Measurements from ENCODE around the gene SLC25A29.

SLC25A29 gene

DNA sequence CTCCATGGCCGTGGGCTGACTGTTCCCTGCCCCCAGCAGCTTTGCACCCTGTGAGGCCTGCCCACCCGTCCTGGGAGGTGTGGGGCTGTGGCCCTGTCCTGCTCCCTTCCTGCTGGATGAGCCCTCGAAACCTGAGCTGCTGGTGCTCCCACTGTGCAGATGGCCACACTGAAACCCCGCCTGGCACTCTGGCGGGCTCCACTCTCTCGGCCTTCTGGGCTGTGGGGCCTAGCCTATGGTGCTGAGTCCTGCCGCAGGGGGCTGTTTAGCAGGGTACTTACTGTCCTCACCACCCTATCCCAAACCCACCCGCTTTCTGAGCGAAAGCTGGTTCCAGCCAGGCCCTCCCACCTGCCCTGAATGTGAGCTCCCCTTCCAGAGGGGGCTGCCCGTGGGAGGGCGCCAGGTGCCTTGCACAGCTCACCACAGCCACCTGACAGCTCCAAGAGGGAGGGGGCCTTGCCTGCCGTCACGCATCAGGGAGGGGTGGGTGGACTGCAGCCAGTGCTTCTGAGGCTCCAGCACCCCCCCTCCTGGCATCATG is 24.2 kb upstream of the SLC25A29 start:
- no peak for DNase-seq

DNA sequence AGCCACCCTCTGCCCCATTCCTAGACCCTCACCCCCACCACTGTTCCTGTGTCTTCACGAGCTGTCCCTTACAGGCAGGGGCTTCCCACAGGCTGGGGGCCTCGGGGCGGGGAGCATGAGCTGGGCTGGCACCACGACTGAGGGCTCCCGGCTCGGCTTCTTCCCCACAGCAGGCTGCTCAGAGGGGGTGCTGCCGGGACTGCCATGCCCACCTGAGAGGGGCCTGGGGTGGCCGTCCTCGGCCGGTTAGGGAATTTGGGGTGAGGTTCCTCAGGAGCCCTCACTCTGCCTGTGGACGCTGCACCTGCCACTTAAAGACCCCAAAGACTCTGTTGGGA is 23.7 kb upstream of the SLC25A29 start:
- no peak for DNase-seq

DNA sequence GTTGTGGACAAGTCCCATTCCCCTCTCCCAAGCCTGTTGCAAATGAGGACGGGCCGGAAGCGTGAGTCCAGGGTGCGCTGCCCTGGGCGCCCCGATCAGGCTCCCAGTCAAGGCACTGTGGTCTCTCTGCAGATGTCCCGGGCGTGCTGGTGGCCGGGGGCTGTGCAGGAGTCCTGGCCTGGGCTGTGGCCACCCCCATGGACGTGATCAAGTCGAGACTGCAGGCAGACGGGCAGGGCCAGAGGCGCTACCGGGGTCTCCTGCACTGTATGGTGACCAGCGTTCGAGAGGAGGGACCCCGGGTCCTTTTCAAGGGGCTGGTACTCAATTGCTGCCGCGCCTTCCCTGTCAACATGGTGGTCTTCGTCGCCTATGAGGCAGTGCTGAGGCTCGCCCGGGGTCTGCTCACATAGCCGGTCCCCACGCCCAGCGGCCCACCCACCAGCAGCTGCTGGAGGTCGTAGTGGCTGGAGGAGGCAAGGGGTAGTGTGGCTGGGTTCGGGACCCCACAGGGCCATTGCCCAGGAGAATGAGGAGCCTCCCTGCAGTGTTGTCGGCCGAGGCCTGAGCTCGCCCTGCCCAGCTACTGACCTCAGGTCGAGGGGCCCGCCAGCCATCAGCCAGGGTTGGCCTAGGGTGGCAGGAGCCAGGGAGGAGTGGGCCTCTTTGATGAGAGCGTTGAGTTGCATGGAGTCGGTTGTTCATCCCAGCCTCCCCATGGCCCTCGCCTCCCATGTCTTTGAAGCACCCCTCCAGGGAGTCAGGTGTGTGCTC is 23.2 kb upstream of the SLC25A29 start:
- DNase-seq: no peak

DNA sequence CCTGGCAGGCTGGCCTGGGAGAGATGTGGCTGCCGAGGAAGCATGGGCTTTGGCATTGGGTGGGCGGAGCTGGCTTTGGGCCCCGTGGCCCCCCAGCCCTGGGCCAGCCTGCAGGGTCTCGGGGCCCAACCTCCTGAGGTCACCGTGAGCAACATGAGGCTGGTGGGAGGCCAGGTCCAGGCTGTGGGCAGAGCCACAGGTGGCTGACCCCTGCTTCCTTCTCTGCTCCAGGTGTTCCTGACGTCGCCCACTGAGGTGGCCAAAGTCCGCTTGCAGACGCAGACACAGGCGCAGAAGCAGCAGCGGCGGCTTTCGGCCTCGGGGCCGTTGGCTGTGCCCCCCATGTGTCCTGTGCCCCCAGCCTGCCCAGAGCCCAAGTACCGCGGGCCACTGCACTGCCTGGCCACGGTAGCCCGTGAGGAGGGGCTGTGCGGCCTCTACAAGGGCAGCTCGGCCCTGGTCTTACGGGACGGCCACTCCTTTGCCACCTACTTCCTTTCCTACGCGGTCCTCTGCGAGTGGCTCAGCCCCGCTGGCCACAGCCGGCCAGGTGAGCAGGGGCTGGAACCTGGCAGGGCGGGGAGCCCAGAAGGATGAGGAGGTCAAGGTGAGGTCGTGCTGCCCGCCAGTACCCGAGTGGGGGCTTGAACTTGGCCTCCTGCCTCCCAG is 22.4 kb upstream of the SLC25A29 start:
- no peak for DNase-seq

- DNase-seq: no peak
Measured at GRCh38 chr14:100327128-100327527, 20.9 kb upstream of the SLC25A29 start.

- no peak for DNase-seq
Measured at GRCh38 chr14:100325958-100326357, 19.7 kb upstream of the SLC25A29 start.

DNA sequence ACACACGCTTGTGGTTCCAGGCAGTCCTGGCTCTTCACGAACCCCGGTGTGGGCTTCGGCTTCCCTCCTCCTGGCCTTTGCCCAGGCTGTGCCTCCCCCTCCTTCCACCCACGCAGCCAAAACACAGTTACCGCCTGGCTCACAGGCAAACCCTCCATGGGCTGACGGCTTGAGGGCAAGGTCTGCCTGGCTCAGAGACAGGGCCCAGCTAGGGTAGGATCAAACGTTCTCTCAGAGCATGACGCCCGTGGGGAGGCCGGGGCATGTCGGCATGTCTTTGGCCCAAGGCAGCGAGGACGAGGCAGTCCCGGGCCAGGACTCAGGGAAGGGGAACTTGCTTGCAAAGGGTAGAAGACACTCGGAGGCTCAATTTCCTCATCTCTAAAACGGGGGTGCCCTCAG is 19.0 kb upstream of the SLC25A29 start:
- DNase-seq: no peak

- no peak for DNase-seq
Measured at GRCh38 chr14:100323942-100324307, 17.7 kb upstream of the SLC25A29 start.

DNA sequence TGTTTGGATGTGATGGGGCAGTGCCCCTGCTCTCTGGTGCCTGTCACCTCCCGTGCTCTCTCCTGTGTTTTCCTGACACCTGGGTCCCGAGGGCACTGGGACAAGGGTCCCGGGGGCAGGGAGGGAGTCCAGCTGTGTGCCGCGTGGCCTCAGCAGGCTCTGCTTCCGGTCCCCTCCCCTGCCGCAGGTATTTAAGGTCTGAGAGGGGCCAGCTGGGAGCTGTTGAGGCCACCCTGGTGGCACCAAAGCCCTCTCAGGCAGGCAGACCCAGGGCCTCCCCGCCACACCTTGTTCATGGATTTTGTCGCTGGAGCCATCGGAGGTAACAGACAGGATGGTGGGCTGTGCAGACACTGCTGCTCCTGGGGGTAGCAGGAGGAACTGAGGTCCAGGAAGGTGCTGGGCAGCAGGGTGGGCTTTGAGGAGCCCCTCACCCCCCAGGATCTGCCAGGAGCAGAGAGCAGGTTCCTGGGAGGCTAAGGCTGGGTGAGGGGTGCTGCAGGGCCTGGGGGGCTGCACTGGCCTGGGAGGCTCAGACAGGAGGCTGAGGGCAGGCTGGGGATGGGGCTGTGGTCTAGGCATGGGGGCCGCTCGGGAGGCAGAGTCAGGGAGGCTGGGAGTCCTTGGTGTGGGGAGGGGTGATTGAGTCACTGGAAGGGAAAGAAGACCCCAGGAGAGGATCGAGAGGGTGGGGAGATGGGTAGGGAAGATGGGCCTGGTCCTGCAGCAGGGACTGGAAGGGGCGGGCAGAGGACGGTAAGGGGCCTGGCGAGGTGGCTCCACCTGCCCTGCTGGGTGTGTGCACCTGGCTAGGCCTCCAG is 17.1 kb upstream of the SLC25A29 start, which contains the start of gene SLC25A47:
Gene SLC25A47, plus strand, starts transcription at position 219 of the 821 bp plus-strand sequence. Its CDS starts 76 bp downstream, at position 295.
- DNase-seq: no peak

DNA sequence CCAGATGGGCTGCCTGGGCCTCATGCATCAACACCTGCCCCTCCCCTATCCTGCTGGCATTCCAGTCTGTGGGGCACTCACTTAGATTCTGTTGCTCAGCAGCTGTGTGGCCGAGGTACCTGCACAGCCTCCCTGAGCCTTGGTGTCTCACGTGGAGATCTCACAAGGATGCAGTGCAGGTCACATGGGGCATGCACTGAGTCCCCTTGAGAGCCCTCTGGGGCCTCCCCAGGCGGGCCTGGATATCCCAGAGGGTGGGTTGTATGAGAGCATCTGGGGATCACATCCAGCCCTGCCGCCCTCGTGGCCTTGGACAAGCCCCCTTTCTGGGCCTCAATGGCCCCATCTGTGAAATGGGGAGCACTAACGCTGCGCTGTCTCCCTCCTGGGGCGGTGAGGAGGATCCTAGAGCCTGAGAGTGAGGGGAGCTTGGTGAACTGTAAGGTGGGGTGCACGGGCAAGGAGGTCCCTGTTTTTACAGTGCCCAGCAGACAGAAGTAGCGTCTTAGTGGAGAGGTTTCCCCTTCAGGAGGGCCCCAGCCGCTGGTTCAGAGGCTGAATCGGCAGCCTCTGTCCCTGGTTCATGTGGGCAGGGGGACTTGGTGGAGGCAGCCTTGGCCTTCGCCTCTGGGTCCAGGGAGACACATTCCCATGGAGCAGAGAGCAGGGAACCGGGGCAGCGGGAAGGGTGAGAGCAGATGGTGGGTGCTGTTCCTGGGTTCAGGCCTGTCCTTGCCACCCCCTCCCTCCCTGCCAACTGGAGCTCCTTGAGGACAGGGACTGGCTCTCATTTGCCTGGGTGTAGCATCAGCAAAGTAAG is 16.1 kb upstream of the SLC25A29 start:
- no peak for DNase-seq

- no peak for DNase-seq
Measured at GRCh38 chr14:100321473-100322137, 15.4 kb upstream of the SLC25A29 start.

DNA sequence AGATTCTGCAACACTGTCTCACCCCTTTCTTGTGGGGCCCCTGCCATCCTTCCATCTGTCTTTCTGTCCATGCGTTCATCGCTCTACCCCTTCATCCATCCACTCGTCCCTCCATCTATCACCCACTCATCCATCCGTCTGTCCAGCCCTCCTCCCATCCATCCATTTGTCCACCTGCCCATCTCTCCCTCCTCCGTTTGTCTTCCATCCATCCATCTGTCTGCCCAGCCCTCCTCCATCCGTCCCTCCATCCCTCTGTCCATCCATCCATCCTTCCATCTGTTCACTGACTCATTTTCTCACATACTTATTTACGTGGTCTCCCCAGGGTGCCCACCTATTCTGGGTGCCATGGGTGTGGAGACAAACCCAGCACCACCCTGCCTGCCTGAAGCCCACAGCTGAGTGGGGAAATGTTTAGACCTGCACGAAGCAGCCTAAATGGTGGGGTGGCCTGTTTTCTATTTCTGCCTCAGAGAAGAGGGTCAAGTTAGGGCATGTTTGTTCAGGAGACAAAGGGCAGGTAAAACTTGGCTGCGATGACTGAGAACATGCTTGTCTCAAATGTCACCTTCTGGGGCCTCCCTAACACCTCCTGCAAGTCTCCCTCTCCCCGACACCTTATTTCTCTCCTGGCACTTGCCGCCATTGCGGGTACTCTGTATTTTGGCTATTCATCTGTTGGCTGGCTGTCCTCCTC is 14.1 kb upstream of the SLC25A29 start:
- no peak for DNase-seq

- DNase-seq: peak; percentile 83
Measured at GRCh38 chr14:100317912-100318808, 11.9 kb upstream of the SLC25A29 start.

DNA sequence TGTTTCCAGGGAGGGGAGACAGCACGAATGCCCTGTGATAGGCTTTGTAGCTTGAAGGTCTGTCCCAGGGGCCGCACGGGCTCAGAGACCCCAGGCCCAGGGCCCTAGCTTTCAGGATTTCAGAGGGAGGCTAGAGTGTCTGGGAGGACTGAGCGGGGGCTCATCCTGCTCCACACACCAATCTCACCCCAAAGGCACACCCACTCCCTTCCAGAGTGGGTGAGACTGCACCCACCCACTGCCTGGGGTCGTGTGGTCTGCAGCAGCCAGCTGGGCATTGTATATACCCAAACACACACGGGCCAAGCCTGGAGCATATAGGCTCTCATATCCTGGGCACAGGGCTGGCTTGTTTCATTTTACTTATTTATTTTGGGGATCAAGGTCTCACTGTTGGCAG is 11.1 kb upstream of the SLC25A29 start:
- DNase-seq: no peak

GRCh38 chr14:100314724-100315123 is 8.5 kb upstream of the SLC25A29 start:
- no peak for DNase-seq

DNA sequence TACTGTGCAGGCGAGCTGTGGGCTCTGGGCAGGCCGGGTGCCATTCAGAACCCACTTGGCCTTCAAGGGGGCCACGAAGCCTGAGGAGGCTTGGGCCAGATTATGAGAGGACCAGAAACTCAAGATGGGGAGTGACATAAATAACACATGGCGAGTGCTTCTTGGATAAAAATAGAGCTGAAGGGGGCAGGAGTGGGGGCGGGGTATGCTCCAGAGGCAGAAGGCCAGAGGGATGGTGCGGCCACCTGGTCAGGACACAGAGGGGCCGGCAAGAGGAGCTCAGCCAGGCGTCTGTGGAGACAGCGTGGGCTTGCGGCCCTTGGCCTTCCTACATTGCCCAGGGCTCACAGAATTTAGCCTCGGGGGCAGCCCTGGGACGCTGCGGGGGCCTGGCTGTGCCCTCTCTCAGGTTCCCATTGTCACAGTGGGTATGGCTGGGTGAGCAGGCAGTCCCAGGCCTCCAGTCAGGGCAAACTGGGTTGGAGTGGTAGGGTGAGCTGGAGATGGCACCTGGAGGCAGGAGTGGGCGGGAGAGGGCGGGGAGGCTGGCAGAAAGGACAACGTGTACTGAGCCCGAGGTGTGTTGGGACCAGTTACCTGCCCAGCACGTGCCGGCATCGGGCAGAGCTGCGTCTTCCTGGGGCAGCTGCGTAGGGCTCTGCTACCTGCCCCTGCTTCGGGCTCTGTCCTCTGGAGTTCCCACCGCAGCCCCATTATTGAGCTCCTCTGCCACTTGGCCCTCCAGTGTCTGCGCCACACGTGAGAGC is 7.4 kb upstream of the SLC25A29 start:
- no peak for DNase-seq

GRCh38 chr14:100312877-100313400 is 6.7 kb upstream of the SLC25A29 start:
- DNase-seq: peak; percentile 54

GRCh38 chr14:100312110-100312876 is 6.0 kb upstream of the SLC25A29 start:
- DNase-seq: peak; percentile 60
